K562 (cell line): Measurements from ENCODE around the gene UBE2S. TPM values are rescaled to one million over a fixed set of nuclear protein-coding genes. Genes with fewer than 3 reads are reported as not detected.

Source experiments
- EP300 ChIP-seq: IDR thresholded peaks from 2 replicates; pipeline ENCODE4 v1.6.1; 2012; ENCODE audit warnings: low read length, improper control_type of control experiment
- ETS2 ChIP-seq: IDR thresholded peaks from 2 replicates; pipeline ENCODE4 v1.6.1; 2016; ENCODE audit warnings: borderline replicate concordance, missing genetic modification characterization, mild to moderate bottlenecking, moderate library complexity, missing compliant biosample characterization; ENCODE audit not compliant: poor library complexity, severe bottlenecking
- FOXA3 ChIP-seq, 2 experiments: fragments of 450-650 bp in 1 of 2; sonication (generic) in 1 of 2; formaldehyde crosslinking; IDR thresholded peaks in 1 of 2; conservative IDR thresholded peaks in 1 of 2; 2 replicates each; pipeline versions ENCODE4 v1.4.0 to v1.8.0; 2020 to 2022; ENCODE audit warnings: mild to moderate bottlenecking in 2 of 2, missing genetic modification reagents in 1 of 2
- FOXJ3 ChIP-seq: sonication (generic); formaldehyde crosslinking; IDR thresholded peaks from 2 replicates; pipeline ENCODE4 v1.4.0; 2020; ENCODE audit warnings: mild to moderate bottlenecking, missing genetic modification reagents
- HEY1 ChIP-seq: fragments of 250-450 bp; sonication (Bioruptor Pico); IDR thresholded peaks from 2 replicates; pipeline ENCODE4 v1.5.0; 2020; ENCODE audit warnings: mild to moderate bottlenecking, moderate library complexity, borderline replicate concordance
- HOXB6 ChIP-seq: fragments of 250-450 bp; sonication (Bioruptor Pico); IDR thresholded peaks from 2 replicates; pipeline ENCODE4 v1.5.1; 2022; ENCODE audit warnings: mild to moderate bottlenecking, borderline replicate concordance
- KAT2B ChIP-seq: IDR thresholded peaks from one replicate; pipeline ENCODE4 v1.6.1; 2012; ENCODE audit warnings: low read depth, mild to moderate bottlenecking, control low read depth, inconsistent platforms, low read length, moderate library complexity
- NBN ChIP-seq: fragments of 450-650 bp; IDR thresholded peaks from 2 replicates; pipeline ENCODE4 v1.6.1; 2016; ENCODE audit warnings: low read depth, mild to moderate bottlenecking
- NCOA2 ChIP-seq, 2 experiments: fragments of 450-650 bp; IDR thresholded peaks; 2 replicates each; pipeline ENCODE4 v1.6.1; 2018; ENCODE audit warnings: mild to moderate bottlenecking in 2 of 2, moderate library complexity in 1 of 2; ENCODE audit not compliant: partially characterized antibody in 2 of 2
- NR2F6 ChIP-seq: fragments of 450-650 bp; formaldehyde crosslinking; IDR thresholded peaks from 2 replicates; pipeline ENCODE4 v1.4.0; 2020; ENCODE audit warnings: mild to moderate bottlenecking
- PCBP1 ChIP-seq: fragments of 200-400 bp; formaldehyde crosslinking; IDR thresholded peaks from 2 replicates; pipeline ENCODE4 v1.6.1; 2018; ENCODE audit warnings: mild to moderate bottlenecking, low read depth, low read length; ENCODE audit not compliant: poor library complexity, severe bottlenecking
- PYGO2 ChIP-seq: fragments of 450-650 bp; IDR thresholded peaks from 2 replicates; pipeline ENCODE4 v1.6.1; 2016; ENCODE audit warnings: mild to moderate bottlenecking, missing genetic modification characterization, moderate library complexity, missing compliant biosample characterization
- RBM39 ChIP-seq: fragments of 200-400 bp; formaldehyde crosslinking; optimal IDR thresholded peaks from 2 replicates; pipeline ENCODE3; 2018; ENCODE audit warnings: low read depth, low read length
- TAF9B ChIP-seq: fragments of 450-650 bp; IDR thresholded peaks from 2 replicates; pipeline ENCODE4 v1.6.1; 2018; ENCODE audit warnings: mild to moderate bottlenecking; ENCODE audit not compliant: partially characterized antibody
- TSC22D4 ChIP-seq: fragments of 450-650 bp; IDR thresholded peaks from 2 replicates; pipeline ENCODE4 v1.6.1; 2016; ENCODE audit warnings: missing genetic modification characterization, missing biosample characterization, control low read depth
- ZNF41 ChIP-seq: fragments of 250-450 bp; sonication (Bioruptor Pico); conservative IDR thresholded peaks from 2 replicates; pipeline ENCODE4 v1.4.0; 2020; ENCODE audit warnings: mild to moderate bottlenecking
- polyA plus RNA-seq, 8 experiments: library from polyadenylated mRNA; depleted of rRNA in 4 of 8; stranded (reverse) in 5 of 8; unstranded in 3 of 8; fragments of >200 nt; fragmentation: Nextera tagmentation in 2 of 8; fragmentation: Illumina TruSeq in 1 of 8; extraction: Ambion mirVana in 2 of 8; extraction: Trizol in 1 of 8; gene quantifications; 2 replicates each; pipeline versions ENCODE4 v1.2.1 to v1.2.3, GENCODE V29; 2011 to 2014; ENCODE audit warnings: inconsistent platforms in 1 of 8, missing spikeins in 1 of 8
- total RNA-seq, 7 experiments: library from RNA; depleted of rRNA in 6 of 7; stranded (reverse); fragments of >200 nt in 6 of 7; fragmentation: Illumina TruSeq in 2 of 7; extraction: Trizol in 2 of 7; gene quantifications; 2 replicates each; pipeline versions ENCODE4 v1.2.1 to v1.2.3, GENCODE V29; 2011 to 2021; ENCODE audit warnings: low replicate concordance in 1 of 7
- TF ChIP-seq, protein P1 (sequence below): fragments of 250-450 bp; sonication (Bioruptor Pico); IDR thresholded peaks from 2 replicates; pipeline ENCODE4 v1.4.0; 2020; ENCODE audit warnings: mild to moderate bottlenecking, moderate library complexity, borderline replicate concordance
- TF ChIP-seq, protein P2 (sequence below): fragments of 250-450 bp; sonication (Bioruptor Pico); IDR thresholded peaks from 2 replicates; pipeline ENCODE4 v1.4.0; 2020; ENCODE audit warnings: mild to moderate bottlenecking, moderate library complexity
- TF ChIP-seq, protein P3 (sequence below): fragments of 450-650 bp; IDR thresholded peaks from 2 replicates; pipeline ENCODE4 v1.6.1; 2017; ENCODE audit warnings: mild to moderate bottlenecking, moderate library complexity

UBE2S gene
- total and polyA plus RNA-seq, 9 of the 15 experiments (the other 6 are each of a cell fraction or from before 2014, with no cell fraction given) = 1.5 to 1,305 (median 157) TPM

DNA sequence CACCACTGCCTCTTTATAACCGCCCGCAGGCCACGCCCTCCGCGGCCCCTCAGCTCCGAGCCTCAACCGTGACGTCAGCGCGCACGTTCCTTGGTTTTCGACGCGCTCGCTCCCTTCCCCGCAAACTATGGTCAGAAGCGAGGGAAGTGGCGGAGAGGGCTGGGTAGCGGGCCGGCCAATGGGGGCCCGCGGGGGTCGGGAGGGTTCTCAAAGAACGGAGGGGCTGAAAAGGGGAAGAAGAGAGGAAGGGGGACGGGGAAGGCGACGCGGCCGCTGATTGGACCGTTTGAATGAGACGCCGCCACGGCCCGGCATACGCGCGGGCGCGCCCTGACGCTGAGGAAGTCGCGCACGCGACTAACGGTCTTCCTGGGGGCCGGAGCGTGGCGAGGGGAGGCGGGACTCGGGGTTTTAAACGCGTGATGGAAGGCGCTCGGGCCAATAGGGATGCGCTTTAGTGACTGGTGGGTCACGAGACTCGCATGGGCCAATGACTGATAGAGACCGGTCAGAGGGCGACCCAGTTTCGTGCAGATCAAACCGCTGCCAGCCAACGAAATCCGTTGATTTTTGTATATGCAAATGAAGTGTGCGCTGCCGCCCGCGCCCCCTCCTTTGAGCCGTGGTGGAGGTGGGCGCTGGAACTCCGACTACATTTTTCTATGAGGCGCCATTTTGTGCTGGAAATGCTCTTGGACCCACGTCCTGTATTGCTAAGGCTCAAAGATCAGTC, 378 bp upstream of the UBE2S start (continued):
- TF ChIP-seq, protein P1, sequence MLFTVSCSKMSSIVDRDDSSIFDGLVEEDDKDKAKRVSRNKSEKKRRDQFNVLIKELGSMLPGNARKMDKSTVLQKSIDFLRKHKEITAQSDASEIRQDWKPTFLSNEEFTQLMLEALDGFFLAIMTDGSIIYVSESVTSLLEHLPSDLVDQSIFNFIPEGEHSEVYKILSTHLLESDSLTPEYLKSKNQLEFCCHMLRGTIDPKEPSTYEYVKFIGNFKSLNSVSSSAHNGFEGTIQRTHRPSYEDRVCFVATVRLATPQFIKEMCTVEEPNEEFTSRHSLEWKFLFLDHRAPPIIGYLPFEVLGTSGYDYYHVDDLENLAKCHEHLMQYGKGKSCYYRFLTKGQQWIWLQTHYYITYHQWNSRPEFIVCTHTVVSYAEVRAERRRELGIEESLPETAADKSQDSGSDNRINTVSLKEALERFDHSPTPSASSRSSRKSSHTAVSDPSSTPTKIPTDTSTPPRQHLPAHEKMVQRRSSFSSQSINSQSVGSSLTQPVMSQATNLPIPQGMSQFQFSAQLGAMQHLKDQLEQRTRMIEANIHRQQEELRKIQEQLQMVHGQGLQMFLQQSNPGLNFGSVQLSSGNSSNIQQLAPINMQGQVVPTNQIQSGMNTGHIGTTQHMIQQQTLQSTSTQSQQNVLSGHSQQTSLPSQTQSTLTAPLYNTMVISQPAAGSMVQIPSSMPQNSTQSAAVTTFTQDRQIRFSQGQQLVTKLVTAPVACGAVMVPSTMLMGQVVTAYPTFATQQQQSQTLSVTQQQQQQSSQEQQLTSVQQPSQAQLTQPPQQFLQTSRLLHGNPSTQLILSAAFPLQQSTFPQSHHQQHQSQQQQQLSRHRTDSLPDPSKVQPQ (CRISPR knock-in tag) = no peak
- TF ChIP-seq RBM39 = no peak
- TF ChIP-seq HEY1 (CRISPR knock-in tag) = no peak
- no peak for TF ChIP-seq ZNF41
- no peak for TF ChIP-seq KAT2B
- no peak for TF ChIP-seq ETS2 (tag)
- peak; percentile 30 for TF ChIP-seq EP300
- TF ChIP-seq PCBP1 = peak; percentile 16
- no peak for TF ChIP-seq TSC22D4 (tag)
- TF ChIP-seq, protein P2, sequence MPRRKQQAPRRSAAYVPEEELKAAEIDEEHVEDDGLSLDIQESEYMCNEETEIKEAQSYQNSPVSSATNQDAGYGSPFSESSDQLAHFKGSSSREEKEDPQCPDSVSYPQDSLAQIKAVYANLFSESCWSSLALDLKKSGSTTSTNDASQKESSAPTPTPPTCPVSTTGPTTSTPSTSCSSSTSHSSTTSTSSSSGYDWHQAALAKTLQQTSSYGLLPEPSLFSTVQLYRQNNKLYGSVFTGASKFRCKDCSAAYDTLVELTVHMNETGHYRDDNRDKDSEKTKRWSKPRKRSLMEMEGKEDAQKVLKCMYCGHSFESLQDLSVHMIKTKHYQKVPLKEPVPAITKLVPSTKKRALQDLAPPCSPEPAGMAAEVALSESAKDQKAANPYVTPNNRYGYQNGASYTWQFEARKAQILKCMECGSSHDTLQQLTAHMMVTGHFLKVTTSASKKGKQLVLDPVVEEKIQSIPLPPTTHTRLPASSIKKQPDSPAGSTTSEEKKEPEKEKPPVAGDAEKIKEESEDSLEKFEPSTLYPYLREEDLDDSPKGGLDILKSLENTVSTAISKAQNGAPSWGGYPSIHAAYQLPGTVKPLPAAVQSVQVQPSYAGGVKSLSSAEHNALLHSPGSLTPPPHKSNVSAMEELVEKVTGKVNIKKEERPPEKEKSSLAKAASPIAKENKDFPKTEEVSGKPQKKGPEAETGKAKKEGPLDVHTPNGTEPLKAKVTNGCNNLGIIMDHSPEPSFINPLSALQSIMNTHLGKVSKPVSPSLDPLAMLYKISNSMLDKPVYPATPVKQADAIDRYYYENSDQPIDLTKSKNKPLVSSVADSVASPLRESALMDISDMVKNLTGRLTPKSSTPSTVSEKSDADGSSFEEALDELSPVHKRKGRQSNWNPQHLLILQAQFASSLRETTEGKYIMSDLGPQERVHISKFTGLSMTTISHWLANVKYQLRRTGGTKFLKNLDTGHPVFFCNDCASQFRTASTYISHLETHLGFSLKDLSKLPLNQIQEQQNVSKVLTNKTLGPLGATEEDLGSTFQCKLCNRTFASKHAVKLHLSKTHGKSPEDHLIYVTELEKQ (CRISPR knock-in tag) = no peak
- no peak for TF ChIP-seq PYGO2 (tag)
- TF ChIP-seq, protein P3, sequence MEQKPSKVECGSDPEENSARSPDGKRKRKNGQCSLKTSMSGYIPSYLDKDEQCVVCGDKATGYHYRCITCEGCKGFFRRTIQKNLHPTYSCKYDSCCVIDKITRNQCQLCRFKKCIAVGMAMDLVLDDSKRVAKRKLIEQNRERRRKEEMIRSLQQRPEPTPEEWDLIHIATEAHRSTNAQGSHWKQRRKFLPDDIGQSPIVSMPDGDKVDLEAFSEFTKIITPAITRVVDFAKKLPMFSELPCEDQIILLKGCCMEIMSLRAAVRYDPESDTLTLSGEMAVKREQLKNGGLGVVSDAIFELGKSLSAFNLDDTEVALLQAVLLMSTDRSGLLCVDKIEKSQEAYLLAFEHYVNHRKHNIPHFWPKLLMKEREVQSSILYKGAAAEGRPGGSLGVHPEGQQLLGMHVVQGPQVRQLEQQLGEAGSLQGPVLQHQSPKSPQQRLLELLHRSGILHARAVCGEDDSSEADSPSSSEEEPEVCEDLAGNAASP = no peak
- TF ChIP-seq NBN = peak; percentile 92
- TF ChIP-seq NCOA2 (IDR thresholded peaks at IDR 0.05; ENCODE audit: partially characterized antibody in 2 of 2) = no peak
- TF ChIP-seq NR2F6 (CRISPR knock-in tag) = no peak
- peak; percentile 69 for TF ChIP-seq TAF9B
- no peak; a peak in 1 of 4 replicates for TF ChIP-seq FOXA3 (CRISPR knock-in tag; conservative IDR thresholded peaks at IDR 0.05 in 1 of 2, IDR thresholded peaks at IDR 0.05 in 1 of 2)
- TF ChIP-seq FOXJ3 (CRISPR knock-in tag) = no peak
- TF ChIP-seq HOXB6 (CRISPR knock-in tag) = no peak
